Measurements from ENCODE around the gene NUBP2. TPM values are rescaled to one million over a fixed set of nuclear protein-coding genes. Genes with fewer than 3 reads are reported as not detected.

The NUBP2 gene
- total RNA-seq, 2 donors from 2014 or later, result 47.8 to 50.1 TPM

DNA sequence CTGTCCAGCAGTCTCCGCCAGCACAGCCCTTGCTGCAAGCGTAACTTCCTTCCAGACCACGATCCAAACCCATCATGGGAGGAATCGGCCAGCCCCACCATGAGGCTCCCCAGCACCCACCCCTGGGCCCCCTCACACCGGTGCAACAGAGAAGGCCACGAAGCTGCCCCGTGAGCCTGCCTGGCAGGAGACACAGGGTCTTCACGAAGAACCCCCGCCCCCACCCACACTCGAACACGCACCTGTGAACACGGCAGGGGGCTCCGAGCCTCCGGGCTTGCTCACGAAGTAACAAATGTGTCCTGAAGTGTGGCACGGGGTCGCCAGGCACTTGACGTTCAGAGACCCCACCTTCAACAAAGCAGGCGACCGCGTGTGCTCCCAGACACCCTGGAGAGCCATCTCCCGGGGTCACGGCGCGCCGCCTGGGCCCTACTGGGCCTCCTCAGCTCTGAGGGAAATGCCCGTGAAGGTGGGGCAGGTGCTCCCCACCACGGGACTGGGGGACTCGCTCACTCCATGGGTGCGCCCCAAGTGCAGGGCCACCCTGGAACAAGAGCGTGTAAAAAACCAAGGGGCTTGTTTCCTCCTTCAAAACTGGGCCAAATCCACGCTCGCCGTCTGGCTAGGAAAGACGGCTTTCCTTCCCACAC, 36.2 kb downstream of the NUBP2 start:
- H3K4me1 Mint-ChIP-seq (ENCODE audit: low read depth), result no peaks in the 10 kb centered on the region
- no peaks in the 10 kb centered on the region for H3K27me3 Mint-ChIP-seq (ENCODE audit: low read depth)
- DNase-seq (no peak), ATAC-seq (replicated peaks in 1 of 2) (no peak)
- no peak overlapping the region for H3K27ac Mint-ChIP-seq
- no peaks in the 10 kb centered on the region for H3K36me3 Mint-ChIP-seq (ENCODE audit: insufficient read depth in 2 of 2)
- no peaks in the 10 kb centered on the region for H3K9me3 Mint-ChIP-seq
- H3K4me3 Mint-ChIP-seq, result no peak overlapping the region

- no peak for DNase-seq
- H3K36me3 Mint-ChIP-seq (ENCODE audit: insufficient read depth in 2 of 2), result no peaks in the 10 kb centered on the region
- H3K9me3 Mint-ChIP-seq, result no peaks in the 10 kb centered on the region
- no peak for ATAC-seq (replicated peaks in 1 of 2)
- no peaks in the 10 kb centered on the region for H3K27me3 Mint-ChIP-seq (ENCODE audit: low read depth)
- H3K4me1 Mint-ChIP-seq (ENCODE audit: low read depth), result peaks cover 4% of the 10 kb centered on the region
- H3K4me3 Mint-ChIP-seq, result no peak overlapping the region
- H3K27ac Mint-ChIP-seq, result no peak overlapping the region
These were observed 36.9 kb downstream of the NUBP2 start for GRCh38 chr16:1819611-1820010.

GRCh38 chr16:1820096-1820945, 37.6 kb downstream of the NUBP2 start:
- H3K4me1 Mint-ChIP-seq (ENCODE audit: low read depth), result peaks cover 8% of the 10 kb centered on the region
- no peaks in the 10 kb centered on the region for H3K27me3 Mint-ChIP-seq (ENCODE audit: low read depth)
- H3K9me3 Mint-ChIP-seq, result no peaks in the 10 kb centered on the region
- no peaks in the 10 kb centered on the region for H3K36me3 Mint-ChIP-seq (ENCODE audit: insufficient read depth in 2 of 2)
- ATAC-seq (replicated peaks in 1 of 2) (no peak), DNase-seq (no peak)
- H3K27ac Mint-ChIP-seq, result no peak overlapping the region
- no peak overlapping the region for H3K4me3 Mint-ChIP-seq

DNA sequence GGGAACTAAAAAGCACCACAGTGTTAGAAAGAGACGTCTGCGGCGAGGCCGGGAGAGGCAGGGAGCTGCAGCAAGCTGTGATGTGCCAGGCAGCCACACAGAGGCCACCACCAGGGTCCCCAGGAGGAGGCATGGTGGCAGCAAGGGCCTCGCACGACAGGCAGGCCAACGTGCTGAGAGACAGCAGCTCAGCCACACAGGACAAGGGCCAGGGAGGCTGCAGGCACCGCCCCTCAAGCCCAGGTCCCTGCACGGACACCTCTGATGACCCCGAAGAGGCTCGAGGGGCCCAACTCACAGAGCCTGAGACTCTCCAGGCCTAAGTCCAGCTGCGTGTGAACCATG, 38.2 kb downstream of the NUBP2 start:
- Mint-ChIP-seq H3K4me1 (ENCODE audit: low read depth) (peaks cover 8% of the 10 kb centered on the region), H3K27me3 (ENCODE audit: low read depth) (no peaks in the 10 kb centered on the region), H3K36me3 (ENCODE audit: insufficient read depth in 2 of 2) (no peaks in the 10 kb centered on the region), H3K27ac (no peak overlapping the region), H3K9me3 (no peaks in the 10 kb centered on the region), H3K4me3 (no peak overlapping the region)
- no peak for ATAC-seq (replicated peaks in 1 of 2)
- no peak for DNase-seq

DNA sequence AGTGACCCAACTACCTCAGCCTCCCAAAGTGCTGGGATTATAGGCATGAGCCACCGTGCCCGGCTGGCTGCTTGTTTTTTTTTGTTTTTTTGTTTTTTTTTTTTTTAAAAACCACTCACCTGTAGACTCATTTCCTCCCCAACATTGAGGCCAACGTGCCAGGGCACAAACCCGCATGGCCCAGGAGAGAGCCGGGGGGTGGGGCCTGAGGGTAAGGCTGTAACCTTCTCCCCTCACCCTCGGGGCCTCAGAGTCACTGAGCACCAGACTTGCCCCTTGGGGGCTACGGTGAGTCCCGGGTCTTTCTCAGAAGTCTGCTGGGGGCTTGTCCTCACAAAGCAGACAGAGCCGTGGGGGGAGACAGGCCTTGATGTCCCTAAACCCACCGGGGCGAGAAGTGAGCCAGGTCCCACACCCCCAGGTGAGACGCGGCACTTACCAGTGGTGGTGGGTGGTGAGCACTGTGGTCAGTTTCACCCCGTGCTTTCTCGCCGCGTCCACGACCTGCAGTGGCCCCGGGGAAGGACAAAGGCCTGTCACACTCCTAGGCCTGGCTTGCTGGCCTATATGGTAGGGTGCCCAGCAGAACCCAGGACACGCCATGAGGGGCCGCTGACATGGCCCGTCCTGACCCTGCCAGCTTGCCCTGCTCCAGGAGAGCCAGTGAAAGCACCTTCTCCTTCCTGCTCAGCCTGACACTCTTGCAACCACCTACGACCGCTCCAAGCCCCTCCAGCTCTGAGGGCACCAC, 39.3 kb downstream of the NUBP2 start:
- ATAC-seq (replicated peaks in 1 of 2), result no peak
- peaks cover 8% of the 10 kb centered on the region for H3K4me1 Mint-ChIP-seq (ENCODE audit: low read depth)

GRCh38 chr16:1822801-1823200, 40.0 kb downstream of the NUBP2 start:
- no peak overlapping the region for H3K27ac Mint-ChIP-seq
- no peak for DNase-seq
- no peak overlapping the region for H3K4me3 Mint-ChIP-seq
- H3K27me3 Mint-ChIP-seq (ENCODE audit: low read depth), result no peaks in the 10 kb centered on the region
- H3K9me3 Mint-ChIP-seq, result no peaks in the 10 kb centered on the region
- H3K4me1 Mint-ChIP-seq (ENCODE audit: low read depth), result peaks cover 14% of the 10 kb centered on the region
- H3K36me3 Mint-ChIP-seq (ENCODE audit: insufficient read depth in 2 of 2), result peaks cover 0 to 2% of the 10 kb centered on the region in 2 donors
- no peak for ATAC-seq (replicated peaks in 1 of 2)

More for the DNA sequence above, 39.3 kb downstream of the NUBP2 start:
- no peak overlapping the region for H3K27ac Mint-ChIP-seq
- H3K9me3 Mint-ChIP-seq, result no peaks in the 10 kb centered on the region
- no peak for DNase-seq
- H3K27me3 Mint-ChIP-seq (ENCODE audit: low read depth), result no peaks in the 10 kb centered on the region
- H3K4me3 Mint-ChIP-seq, result no peak overlapping the region
- peaks cover 0 to 2% of the 10 kb centered on the region in 2 donors for H3K36me3 Mint-ChIP-seq (ENCODE audit: insufficient read depth in 2 of 2)

DNA sequence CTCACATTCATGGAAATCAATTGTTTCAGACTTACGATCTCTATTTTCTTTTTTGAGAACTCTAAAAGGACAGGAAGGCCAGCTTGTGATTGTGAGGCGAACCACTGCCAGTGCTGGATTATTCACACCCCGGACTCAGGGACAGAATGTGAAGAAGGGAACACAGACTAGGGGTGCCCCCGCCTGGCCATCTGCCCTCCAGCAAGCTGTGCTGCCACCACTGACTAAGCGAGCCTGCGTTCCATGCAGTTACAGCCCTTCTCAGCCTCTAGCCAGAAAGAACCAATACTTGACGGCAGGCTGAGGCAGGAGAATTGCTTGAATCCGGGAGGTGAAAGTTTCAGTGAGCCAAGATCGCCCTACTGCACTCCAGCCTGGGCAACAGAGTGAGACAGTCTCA, 41.1 kb downstream of the NUBP2 start:
- no peak for ATAC-seq (replicated peaks in 1 of 2)
- no peaks in the 10 kb centered on the region for H3K9me3 Mint-ChIP-seq
- no peak overlapping the region for H3K4me3 Mint-ChIP-seq
- H3K27ac Mint-ChIP-seq, result no peak overlapping the region
- peaks cover 0 to 2% of the 10 kb centered on the region in 2 donors for H3K36me3 Mint-ChIP-seq (ENCODE audit: insufficient read depth in 2 of 2)
- H3K27me3 Mint-ChIP-seq (ENCODE audit: low read depth), result no peaks in the 10 kb centered on the region
- peaks cover 25% of the 10 kb centered on the region for H3K4me1 Mint-ChIP-seq (ENCODE audit: low read depth)
- DNase-seq, result peak; percentile 10 to 19

DNA sequence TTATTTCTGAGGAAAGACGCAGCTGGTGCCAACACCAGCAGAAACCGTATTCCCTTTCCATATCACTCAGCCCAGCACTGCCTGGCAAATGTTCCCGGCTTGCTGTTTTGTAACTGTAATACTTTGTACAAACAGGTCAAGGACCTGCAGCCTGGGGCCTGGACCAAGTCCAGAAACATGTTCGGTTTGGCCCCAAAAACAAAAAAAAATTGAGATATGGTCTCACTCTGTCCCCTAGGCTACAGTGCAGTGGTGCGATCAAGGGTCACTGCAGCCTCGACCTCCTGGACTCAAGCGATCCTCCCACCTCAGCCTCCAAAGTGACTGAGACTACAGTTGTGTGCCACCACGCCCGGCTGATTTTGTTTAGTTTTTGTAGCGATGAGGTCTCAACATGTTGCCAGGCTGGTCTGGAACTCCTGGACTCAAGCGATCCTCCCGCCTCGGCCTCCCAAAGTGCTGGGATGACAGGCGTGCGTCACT, 42.7 kb downstream of the NUBP2 start:
- DNase-seq (no peak), ATAC-seq (replicated peaks in 1 of 2) (no peak)
- H3K27ac Mint-ChIP-seq, result peak overlapping the region; percentile 54
- H3K4me1 Mint-ChIP-seq (ENCODE audit: low read depth), result peaks cover 39% of the 10 kb centered on the region
- H3K27me3 Mint-ChIP-seq (ENCODE audit: low read depth), result no peaks in the 10 kb centered on the region
- peaks cover 0 to 2% of the 10 kb centered on the region in 2 donors for H3K36me3 Mint-ChIP-seq (ENCODE audit: insufficient read depth in 2 of 2)
- peak overlapping the region; percentile 80 to 85 for H3K4me3 Mint-ChIP-seq
- no peaks in the 10 kb centered on the region for H3K9me3 Mint-ChIP-seq

GRCh38 chr16:1825864-1826690, 43.3 kb downstream of the NUBP2 start:
- ATAC-seq (replicated peaks in 1 of 2), result peak; percentile 73 to 81
- peak; percentile 74 to 81 for DNase-seq
- H3K9me3 Mint-ChIP-seq, result no peaks in the 10 kb centered on the region
- peak overlapping the region; percentile 54 for H3K27ac Mint-ChIP-seq
- no peaks in the 10 kb centered on the region for H3K27me3 Mint-ChIP-seq (ENCODE audit: low read depth)
- H3K4me1 Mint-ChIP-seq (ENCODE audit: low read depth), result peaks cover 41% of the 10 kb centered on the region
- peaks cover 0 to 2% of the 10 kb centered on the region in 2 donors for H3K36me3 Mint-ChIP-seq (ENCODE audit: insufficient read depth in 2 of 2)
- H3K4me3 Mint-ChIP-seq, result peak overlapping the region; percentile 80 to 85

- H3K4me1 Mint-ChIP-seq (ENCODE audit: low read depth), result peaks cover 41% of the 10 kb centered on the region
- H3K27ac Mint-ChIP-seq, result peak within 1 kb of the TSS; percentile 82
- no peaks in the 10 kb centered on the region for H3K27me3 Mint-ChIP-seq (ENCODE audit: low read depth)
- ATAC-seq (replicated peaks in 1 of 2) (peak; percentile 89), DNase-seq (peak; percentile 93 to 94)
- peak within 1 kb of the TSS; percentile 95 to 96 for H3K4me3 Mint-ChIP-seq
- H3K9me3 Mint-ChIP-seq, result no peaks in the 10 kb centered on the region
- H3K36me3 Mint-ChIP-seq (ENCODE audit: insufficient read depth in 2 of 2), result peaks cover 0 to 2% of the 10 kb centered on the region in 2 donors
These were observed 44.2 kb downstream of the NUBP2 start, which contains the start of the genes FAHD1 and HAGH for GRCh38 chr16:1826691-1827573. Gene FAHD1 (plus strand): TSS chr16:1827206. CDS start chr16:1827239, 33 bp downstream. Gene HAGH (minus strand): TSS chr16:1826825. CDS start chr16:1826787, 38 bp downstream.

DNA sequence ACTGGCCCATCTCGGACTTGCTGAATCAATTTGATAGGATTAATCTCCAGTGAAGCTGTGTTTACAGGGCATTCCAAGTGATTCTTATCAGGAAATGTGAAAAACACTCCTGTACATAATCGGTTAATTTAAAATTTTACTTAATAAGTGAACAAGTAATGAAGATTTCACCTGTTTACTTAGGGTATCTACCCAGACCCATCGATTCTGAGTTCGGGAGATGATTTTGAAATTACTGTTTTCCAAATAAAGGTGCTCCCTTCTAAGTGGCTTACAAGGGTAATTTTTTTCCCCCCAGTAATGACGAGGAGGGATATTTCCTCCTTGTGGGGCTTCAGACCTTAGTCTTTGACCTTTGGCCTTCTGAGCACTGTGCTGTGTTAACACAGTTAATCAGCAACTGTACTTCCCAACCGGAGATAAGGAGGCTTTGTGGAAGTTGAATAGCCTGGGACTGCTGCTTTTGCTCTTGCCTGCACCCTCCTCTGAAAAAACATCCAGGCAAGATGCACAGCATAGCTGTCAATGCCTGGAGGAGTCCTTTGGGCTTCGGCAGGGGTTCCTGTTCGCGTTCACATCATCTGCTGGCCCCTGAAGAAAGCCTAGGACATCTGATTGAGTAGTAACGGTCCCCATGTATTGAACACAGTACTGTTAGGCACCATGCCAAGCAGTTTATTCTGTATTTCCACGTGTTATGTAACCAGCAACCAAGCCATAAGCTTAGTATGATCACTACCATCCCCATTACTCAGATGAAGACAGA, 46.1 kb downstream of the NUBP2 start:
- Mint-ChIP-seq H3K27ac (peak overlapping the region; percentile 23), H3K36me3 (ENCODE audit: insufficient read depth in 2 of 2) (peaks cover 0 to 2% of the 10 kb centered on the region in 2 donors), H3K27me3 (ENCODE audit: low read depth) (no peaks in the 10 kb centered on the region), H3K9me3 (no peaks in the 10 kb centered on the region), H3K4me3 (peak overlapping the region; percentile 29 to 61), H3K4me1 (ENCODE audit: low read depth) (peaks cover 41% of the 10 kb centered on the region)
- DNase-seq (no peak), ATAC-seq (replicated peaks in 1 of 2) (no peak)

All from activated T-cell treated with anti-CD3 and anti-CD28 coated beads, Interleukin-2, amount 50 U/mL, for 72 hours (primary cell).